GM19043 (cell line): ENCODE data around the gene NUAK1.

Experiments used
- ATAC-seq: cut with Tn5 transposase; IDR thresholded peaks from one replicate; pipeline ENCODE4 v1.9.1; 2021; ENCODE audit warnings: low read depth; ENCODE audit not compliant: unreplicated experiment

NUAK1 gene

GRCh38 chr12:106138633-106139421 lies at the start of gene NUAK1:
NUAK1 (minus strand) TSS chr12:106138954; CDS start chr12:106138653, 301 bp downstream.
- no peak for ATAC-seq

GRCh38 chr12:106188256-106188655 lies 49.5 kb upstream of the NUAK1 start:
- no peak for ATAC-seq

GRCh38 chr12:106187842-106188241 lies 49.1 kb upstream of the NUAK1 start:
- ATAC-seq: no peak

- no peak for ATAC-seq
Measured at GRCh38 chr12:106187155-106187789, 48.5 kb upstream of the NUAK1 start.

GRCh38 chr12:106183735-106184134 lies 45.0 kb upstream of the NUAK1 start:
- ATAC-seq: no peak

- ATAC-seq: no peak
Measured at GRCh38 chr12:106181401-106182114, 42.8 kb upstream of the NUAK1 start.

GRCh38 chr12:106179086-106179485 lies 40.3 kb upstream of the NUAK1 start:
- ATAC-seq: no peak

- no peak for ATAC-seq
Measured at GRCh38 chr12:106178562-106178961, 39.8 kb upstream of the NUAK1 start.

- no peak for ATAC-seq
Measured at GRCh38 chr12:106176560-106176959, 37.8 kb upstream of the NUAK1 start.

GRCh38 chr12:106174876-106175275 lies 36.1 kb upstream of the NUAK1 start:
- ATAC-seq: no peak

- ATAC-seq: no peak
Measured at GRCh38 chr12:106173442-106173841, 34.7 kb upstream of the NUAK1 start.

GRCh38 chr12:106171117-106171750 lies 32.5 kb upstream of the NUAK1 start:
- ATAC-seq: no peak

- no peak for ATAC-seq
Measured at GRCh38 chr12:106170285-106170684, 31.5 kb upstream of the NUAK1 start.

- no peak for ATAC-seq
Measured at GRCh38 chr12:106163712-106164111, 25.0 kb upstream of the NUAK1 start.

- ATAC-seq: no peak
Measured at GRCh38 chr12:106161491-106161890, 22.7 kb upstream of the NUAK1 start.

GRCh38 chr12:106160915-106161314 lies 22.2 kb upstream of the NUAK1 start:
- ATAC-seq: no peak

GRCh38 chr12:106157802-106158201 lies 19.0 kb upstream of the NUAK1 start:
- ATAC-seq: no peak

- no peak for ATAC-seq
Measured at GRCh38 chr12:106154751-106155273, 16.1 kb upstream of the NUAK1 start.

GRCh38 chr12:106152334-106152733 lies 13.6 kb upstream of the NUAK1 start:
- ATAC-seq: no peak

- no peak for ATAC-seq
Measured at GRCh38 chr12:106150555-106150954, 11.8 kb upstream of the NUAK1 start.
